ENCODE measurements around the gene ADAMTSL2.
A peak's percentile ranks its signal among the peaks of the same experiment; 100 is the strongest.
"Not testable (repeated sequence)": the region's sequence is repeated elsewhere in the genome, so short reads cannot be mapped to it uniquely, and the experiment has no call there.

The ADAMTSL2 gene

GRCh38 chr9:133558191-133559126 is 24.0 kb downstream of the ADAMTSL2 start:
- peak; percentile 44 for DNase-seq
- ATAC-seq = peak; percentile 73

- ATAC-seq = no peak
- DNase-seq = no peak
These were observed 25.8 kb downstream of the ADAMTSL2 start for GRCh38 chr9:133560311-133560710.

- DNase-seq (no peak), ATAC-seq (no peak)
These were observed 26.4 kb downstream of the ADAMTSL2 start for GRCh38 chr9:133560944-133561343.

GRCh38 chr9:133561976-133562554 is 27.6 kb downstream of the ADAMTSL2 start:
- DNase-seq = no peak
- ATAC-seq = no peak

- ATAC-seq = no peak
- no peak for DNase-seq
These were observed 28.2 kb downstream of the ADAMTSL2 start for GRCh38 chr9:133562611-133563290.

- DNase-seq = no peak
- ATAC-seq = no peak
These were observed 28.8 kb downstream of the ADAMTSL2 start for GRCh38 chr9:133563291-133563796.

- ATAC-seq, DNase-seq: not testable (repeated sequence)
These were observed 29.3 kb downstream of the ADAMTSL2 start for GRCh38 chr9:133563814-133564213.

- no peak for DNase-seq
- no peak for ATAC-seq
These were observed 30.1 kb downstream of the ADAMTSL2 start for GRCh38 chr9:133564451-133565116.

- ATAC-seq = no peak
- no peak for DNase-seq
These were observed 31.9 kb downstream of the ADAMTSL2 start for GRCh38 chr9:133566382-133566781.

- no peak for DNase-seq
- ATAC-seq = no peak
These were observed 32.3 kb downstream of the ADAMTSL2 start for GRCh38 chr9:133566817-133567216.

GRCh38 chr9:133568186-133568585 is 33.7 kb downstream of the ADAMTSL2 start:
- DNase-seq = no peak
- ATAC-seq = no peak

GRCh38 chr9:133569121-133569785 is 34.7 kb downstream of the ADAMTSL2 start:
- no peak for ATAC-seq
- DNase-seq = no peak

GRCh38 chr9:133569891-133570690 is 35.6 kb downstream of the ADAMTSL2 start:
- no peak for ATAC-seq

GRCh38 chr9:133570691-133571080 is 36.2 kb downstream of the ADAMTSL2 start:
- DNase-seq (no peak), ATAC-seq (no peak)

More at GRCh38 chr9:133569891-133570690, 35.6 kb downstream of the ADAMTSL2 start:
- no peak for DNase-seq

GRCh38 chr9:133571391-133571890 is 36.9 kb downstream of the ADAMTSL2 start:
- DNase-seq (no peak), ATAC-seq (no peak)

GRCh38 chr9:133571896-133572595 is 37.5 kb downstream of the ADAMTSL2 start:
- ATAC-seq (no peak), DNase-seq (no peak)

- DNase-seq = no peak
- ATAC-seq = no peak
These were observed 38.4 kb downstream of the ADAMTSL2 start for GRCh38 chr9:133572821-133573361.

- peak; percentile 16 for ATAC-seq
- no peak for DNase-seq
These were observed 39.4 kb downstream of the ADAMTSL2 start for GRCh38 chr9:133573791-133574515.

GRCh38 chr9:133574771-133575170 is 40.3 kb downstream of the ADAMTSL2 start:
- DNase-seq = no peak

More at GRCh38 chr9:133574771-133575170, 40.3 kb downstream of the ADAMTSL2 start:
- ATAC-seq = no peak

Measured in stimulated activated naive CD8-positive, alpha-beta T cell treated with anti-CD3 and anti-CD28 coated beads, Interleukin-15, Interleukin-2, amounts not matched to agents 100 U/mL and 50 U/mL, for 24 hours (primary cell).